RKO (cell line): Measurements from ENCODE around the gene TREX2.

Experiments
- DNase-seq: peaks from one replicate; pipeline ENCODE4 v3.0.0-alpha.2; 2016; ENCODE audit warnings: low spot score

Gene TREX2, protein sequence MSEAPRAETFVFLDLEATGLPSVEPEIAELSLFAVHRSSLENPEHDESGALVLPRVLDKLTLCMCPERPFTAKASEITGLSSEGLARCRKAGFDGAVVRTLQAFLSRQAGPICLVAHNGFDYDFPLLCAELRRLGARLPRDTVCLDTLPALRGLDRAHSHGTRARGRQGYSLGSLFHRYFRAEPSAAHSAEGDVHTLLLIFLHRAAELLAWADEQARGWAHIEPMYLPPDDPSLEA

DNA sequence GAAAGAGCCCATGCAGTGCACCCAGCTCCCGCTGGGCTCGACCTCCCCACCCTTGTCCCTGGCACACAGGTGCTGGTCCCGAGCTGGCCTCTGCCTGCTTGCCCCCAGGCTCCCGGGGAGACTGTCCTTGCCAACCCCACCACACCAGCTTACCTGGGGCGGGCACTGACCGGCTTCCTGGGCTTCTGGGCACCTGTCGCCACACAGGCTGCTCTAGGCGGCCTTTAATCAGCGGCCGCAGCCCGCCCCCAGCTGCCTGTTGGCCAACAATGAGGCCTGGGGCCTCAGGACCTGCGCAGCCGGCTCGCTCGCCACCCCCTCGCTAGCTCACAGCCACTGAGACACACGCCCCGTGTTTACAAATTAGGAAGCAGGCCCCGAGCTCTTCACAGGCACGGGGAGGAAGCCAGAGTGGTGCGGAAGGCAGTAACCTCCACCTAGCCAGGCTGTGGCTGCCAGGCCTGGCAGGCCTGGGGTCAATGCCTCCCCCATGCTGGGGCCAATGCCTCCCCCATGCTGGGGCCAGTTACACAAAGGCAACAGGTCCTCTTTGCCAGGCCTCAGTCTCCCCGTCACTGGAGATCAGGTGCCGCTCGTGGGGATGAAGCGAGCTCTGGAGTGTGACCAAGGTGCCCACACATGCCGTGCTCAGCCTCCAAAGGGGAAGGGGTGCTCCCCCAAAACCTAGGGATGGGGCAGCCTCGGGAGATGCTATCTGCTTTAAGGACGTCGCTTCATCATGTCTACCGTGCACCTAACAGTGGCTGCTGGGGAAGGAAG is at the start of gene TREX2:
Gene TREX2, minus strand, starts transcription at position 201 of the 780 bp plus-strand sequence. CDS start 626 bp downstream, outside the sequence.
- no peak for DNase-seq

DNA sequence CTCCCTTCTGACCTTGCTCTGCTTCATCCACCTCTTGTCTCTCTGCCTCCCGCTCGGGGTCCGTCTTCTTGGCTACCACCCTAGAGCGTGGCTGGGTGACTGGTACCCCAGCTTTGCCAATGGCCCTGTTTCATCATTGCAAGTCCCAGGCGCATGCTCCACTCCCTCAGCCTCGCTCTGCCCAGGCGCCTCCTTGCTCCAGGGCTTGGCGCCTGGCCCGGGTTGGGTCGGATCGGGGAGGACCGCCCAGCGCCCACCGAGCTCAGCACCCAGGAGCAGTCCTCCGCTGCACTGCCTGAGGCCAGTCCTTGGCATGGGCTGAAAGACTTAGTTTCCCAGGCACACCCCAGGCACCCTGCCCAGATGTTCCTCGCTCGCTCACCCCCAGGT is 49.5 kb upstream of the TREX2 start:
- DNase-seq: no peak

DNA sequence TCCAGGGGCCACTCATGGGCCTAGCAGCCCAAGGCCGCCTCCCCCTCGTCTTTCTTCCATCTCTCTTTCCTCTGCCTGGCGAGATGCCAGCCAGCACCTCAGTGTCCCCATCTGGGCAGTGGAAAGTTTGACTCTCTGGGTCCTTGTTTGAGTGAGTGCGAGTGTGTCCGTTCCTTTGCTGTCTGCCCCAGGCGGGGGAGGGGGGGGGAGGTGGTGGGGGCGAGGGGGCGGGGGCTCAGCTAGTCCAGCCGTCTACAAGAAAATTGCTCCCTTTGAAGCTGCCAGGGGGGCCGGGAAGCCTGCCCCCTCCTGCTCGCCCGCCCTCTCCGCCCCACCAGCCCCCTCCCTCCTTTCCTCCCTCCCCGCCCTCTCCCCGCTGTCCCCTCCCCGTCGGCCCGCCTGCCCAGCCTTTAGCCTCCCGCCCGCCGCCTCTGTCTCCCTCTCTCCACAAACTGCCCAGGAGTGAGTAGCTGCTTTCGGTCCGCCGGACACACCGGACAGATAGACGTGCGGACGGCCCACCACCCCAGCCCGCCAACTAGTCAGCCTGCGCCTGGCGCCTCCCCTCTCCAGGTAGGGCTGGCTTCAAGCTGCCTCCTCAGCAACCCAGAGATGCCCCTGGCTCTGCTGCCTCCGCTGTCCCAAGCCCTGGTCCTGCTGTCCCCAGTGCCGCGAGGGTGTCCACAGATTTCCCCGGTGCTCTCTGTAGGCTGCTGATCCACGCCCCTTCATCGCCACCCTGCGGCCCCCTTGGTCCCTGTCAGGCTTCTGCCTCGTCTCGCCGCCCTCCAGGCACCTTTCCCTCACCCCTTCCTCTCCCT is 48.9 kb upstream of the TREX2 start, which contains the start of gene BGN:
Gene BGN, plus strand, starts transcription at position 440 of the 821 bp plus-strand sequence. CDS start 9,652 bp downstream, outside the sequence.
- DNase-seq: no peak

DNA sequence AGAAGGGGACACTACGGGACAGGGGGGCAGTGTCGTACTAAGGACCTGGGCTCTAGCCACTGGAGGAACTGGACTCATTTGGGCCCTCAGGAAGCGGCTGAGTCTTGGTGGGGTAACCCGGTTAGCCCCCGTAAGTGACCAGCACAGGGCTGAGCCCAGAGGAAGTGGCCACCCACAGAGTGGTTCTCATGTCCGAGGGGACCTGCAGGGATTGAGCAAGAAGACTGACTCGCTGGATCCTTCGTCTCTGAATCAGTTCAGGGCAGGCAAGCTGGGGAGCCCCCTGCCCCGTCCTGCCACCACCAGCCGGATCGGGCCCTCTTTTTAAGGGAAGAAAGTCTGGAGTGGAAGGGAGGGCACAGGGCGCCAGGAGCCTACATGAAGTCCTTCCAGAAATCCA is 48.2 kb upstream of the TREX2 start:
- no peak for DNase-seq

DNA sequence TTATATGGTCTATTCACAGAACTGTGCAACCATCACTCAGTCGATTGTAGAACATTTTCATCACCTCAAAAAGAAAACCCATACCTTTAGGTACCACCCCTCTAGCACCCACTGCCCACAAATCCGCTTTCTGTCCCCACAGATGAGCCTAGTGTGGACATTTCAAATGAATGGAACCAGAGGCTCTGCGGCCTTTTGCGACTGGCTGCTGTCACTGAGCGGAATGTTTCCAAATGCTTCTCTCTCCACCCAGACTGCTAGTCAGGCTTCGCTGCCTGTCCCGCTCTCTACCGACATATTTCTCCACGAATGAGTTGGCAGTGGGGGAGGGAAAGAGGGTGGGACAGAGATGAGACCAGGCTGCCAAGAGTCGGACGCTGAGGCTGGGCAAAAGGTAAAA is 47.2 kb upstream of the TREX2 start:
- DNase-seq: no peak

DNA sequence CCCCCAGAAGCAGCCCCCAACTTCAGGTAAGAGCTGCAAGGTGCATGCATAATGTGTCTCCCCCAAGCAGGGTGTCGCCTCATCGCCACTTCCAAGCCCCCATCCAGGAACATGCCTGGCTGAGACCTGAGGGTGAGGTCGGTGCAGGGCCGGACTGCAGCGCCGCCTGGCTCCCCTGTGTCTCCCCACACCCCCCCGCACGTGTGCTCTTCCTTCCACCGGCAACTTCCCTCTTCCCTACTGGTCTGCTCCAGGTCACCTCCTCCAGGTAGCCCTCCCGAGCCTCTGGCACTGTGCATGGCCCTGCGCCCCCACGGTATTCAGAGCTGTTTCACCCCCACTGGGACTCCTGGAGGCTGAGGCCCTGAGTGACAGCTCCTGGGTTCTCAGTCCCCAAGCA is 46.7 kb upstream of the TREX2 start:
- DNase-seq: no peak

DNA sequence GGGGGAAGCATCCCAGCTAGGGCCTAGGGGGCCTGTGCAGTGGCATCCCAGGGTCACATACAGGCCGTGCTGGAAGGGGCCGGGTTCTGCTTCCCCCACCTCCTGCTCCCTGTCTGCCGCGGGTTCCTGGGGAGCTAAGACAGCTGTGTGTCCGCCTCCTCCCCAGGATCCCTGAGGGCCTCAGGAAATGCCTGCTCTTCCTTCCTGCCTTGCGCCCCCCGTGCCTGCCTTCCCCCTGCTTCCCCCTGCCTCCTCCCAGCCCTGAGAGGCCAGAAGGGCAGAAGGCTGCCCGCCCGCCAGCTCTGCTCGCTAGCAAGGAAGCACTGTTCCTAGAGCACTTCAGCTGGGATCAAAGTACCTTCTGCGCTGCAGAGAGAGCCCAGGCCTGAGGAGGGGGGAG is 46.1 kb upstream of the TREX2 start:
- DNase-seq: no peak

DNA sequence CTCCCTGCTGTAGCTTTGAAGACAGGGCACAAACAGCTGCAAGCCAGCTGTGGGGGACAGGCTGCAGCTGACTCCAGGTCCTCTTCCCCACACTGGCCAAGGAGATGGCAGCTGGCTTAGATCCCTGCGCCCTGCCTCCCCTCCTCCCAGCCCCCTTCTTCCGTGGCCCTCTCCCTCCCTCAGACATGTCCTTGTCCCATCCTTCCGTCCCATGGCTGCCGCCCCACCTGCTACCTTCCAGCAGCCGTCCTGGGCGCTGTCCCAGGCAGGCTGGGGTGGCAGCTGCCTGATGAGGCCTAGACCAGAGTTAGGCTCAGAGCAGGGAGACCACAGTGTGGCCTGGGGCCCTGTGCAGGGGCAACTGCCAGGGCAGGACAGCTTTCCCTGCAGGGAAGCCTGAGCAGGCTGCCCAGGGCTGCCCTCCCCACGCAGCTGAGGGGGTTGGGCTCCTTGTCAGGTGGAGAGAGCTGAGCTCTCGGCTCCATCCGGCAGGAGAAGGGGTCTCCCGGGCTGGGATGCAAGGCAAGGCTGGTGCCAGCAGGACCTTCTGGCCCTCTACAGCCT is 45.6 kb upstream of the TREX2 start:
- DNase-seq: no peak

DNA sequence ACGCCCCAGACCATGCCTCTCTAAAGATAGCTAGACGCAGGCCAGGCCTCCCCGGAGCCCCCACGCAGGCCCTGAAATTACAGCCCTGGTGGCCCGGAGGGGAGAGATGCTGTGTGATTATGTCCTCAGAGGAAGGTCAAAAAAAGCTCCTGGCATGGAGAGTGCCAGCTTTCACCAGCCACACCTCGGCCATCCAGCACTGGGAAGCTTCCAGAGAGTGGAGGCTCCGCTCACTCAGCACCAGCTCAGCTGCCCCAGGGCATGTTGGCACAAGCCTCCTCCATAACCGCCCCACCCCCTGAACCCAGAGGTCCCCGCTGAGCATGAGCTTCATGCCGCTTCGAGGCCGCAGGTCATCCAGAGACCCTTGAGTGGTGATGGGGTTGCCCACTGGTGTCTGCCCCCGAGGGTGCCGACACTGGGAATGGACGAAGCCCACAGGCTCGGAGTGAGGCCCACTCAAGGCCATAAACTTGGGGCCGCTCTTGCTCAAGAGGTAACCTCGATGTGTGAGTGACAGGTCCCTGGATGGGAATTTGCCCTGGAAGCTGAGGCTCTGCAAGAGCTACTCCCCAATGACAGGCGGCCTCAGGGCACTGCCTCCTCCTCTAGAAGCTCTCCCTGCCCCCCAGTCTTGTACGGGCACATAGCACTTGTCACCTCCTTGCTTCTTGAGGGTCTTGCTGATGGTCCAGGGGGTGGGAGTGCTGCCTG is 44.5 kb upstream of the TREX2 start:
- DNase-seq: no peak

DNA sequence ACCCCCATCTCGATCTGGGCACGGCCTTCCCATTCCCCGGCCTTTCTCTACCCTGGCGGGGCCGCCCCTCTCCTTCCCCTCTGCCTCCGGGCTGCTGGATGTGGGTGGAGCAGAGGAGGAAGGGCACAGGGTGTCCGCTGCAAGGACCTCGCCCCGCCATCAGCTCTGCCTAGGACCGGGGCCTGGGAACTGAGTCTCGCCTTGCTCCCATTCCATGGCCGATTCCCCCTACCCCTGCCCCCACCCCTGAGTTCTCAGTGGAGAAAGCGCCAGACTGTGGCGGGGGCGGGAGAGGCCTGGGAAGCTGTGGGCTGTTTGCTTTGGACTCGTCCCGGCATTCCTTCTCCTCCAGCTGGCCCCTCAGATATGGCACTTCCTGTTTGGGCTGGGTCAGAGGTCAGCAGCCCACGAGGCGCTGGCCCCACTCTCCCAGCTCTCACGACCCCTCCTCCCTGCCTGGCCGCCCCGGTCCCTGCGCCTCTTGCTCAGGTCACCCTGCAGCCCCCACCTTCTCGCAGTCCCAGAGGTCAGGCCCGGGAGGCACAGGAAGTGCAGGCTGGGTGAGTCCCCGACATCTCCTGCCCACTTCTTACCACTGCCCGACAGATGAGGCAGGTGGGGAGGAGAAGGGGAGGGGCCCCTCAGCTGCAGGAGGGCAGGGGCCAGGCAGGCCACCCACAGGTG is 42.5 kb upstream of the TREX2 start:
- no peak for DNase-seq

DNA sequence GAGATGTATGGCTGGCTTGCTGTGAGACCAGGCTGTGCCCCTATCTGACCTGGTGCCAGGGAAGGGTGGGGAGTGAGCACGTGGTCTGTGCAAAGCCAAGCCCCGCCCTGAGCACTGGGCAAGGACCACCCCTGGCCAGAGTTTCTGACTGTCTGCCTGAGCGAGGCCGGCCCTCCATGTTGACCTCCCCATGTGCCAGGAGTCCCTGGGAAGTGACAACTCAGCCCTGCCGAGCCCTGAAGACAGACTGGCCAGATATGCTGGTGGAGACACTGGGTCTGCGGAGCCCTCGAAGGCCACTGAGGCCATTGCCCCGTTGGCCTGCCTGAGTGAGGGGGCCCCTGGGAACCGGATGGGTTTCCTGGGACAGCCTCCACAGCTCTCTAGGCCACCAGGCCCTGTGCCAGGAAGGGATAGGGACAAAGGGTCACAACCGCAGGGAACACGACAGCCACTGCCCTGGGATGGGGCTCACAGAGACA is 41.8 kb upstream of the TREX2 start:
- no peak for DNase-seq

DNA sequence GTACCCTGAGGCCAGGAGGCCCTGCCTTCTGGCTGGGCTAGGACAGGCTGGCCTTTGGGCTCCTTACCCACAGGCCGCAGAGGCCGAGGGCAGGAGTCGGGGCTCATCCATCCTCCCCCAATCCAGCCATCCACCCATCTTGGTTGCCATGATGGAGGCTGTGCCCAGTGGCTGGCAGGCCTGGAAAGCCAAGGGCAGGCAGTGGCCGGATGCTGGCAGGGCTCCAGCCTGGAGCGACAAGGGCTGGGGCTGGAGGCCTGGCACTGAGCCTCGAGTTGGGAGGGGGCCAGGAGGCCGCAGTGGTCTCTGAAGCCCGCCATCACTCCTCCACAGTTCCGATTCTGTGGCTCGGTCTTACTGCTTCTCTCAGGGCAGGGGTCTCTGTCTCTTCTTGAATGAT is 40.3 kb upstream of the TREX2 start:
- no peak for DNase-seq

DNA sequence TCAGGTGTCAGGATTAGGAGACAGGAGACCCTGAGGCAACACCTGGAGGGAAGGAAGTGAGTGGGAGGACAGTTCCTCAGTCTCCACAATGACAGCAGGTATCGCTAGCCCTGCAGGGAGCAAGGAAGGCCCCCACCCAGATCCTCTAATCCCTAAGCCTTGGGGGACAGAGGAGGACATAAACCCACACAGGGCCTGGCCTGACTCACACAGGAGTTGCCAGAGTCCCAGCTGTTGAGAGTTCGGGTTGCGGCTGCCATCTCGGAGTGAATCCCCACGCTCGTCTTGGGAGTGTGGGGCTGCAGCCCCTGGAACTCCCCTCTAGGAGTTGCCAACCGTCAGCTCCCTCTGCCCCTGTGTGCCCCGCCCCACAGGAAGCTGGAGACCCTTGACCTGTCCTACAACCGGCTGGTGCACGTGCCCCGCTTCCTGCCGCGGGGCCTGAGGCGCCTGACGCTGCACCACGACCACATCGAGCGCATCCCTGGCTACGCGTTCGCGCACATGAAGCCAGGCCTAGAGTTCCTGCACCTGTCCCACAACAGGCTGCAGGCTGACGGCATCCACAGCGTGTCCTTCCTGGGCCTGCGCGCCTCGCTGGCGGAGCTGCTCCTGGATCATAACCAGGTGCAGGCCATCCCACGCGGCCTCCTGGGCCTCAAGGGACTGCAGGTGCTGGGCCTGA is 39.7 kb upstream of the TREX2 start:
- DNase-seq: no peak

DNA sequence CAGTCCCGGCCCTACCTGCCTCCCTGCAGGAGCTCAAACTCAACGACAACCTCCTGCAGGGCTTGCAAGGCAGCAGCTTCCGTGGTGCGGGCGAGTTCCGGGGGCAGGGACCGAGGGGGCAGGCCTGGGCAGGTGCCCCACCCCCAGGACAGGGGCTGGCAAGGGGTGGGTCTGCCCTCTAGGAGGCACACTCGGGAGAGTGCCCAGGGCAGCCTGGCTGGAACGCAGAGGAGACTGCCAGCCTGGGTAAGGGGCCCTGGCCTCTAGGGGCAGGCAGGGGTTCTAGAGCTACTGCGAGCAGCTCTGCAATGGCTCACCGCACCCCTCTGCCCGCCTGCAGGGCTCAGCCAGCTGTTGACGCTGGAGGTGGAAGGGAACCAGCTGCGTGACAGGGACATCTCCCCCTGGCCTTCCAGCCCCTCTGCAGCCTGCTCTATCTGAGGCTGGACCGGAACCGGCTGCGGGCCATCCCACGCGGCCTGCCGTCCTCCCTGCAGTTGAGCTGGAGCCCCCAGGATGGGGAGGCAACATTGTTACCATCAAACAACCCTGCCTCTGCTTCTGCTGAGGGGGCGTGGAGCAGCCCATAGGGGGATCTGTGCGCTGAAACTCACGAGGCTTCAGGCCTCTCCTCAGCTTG is 36.6 kb upstream of the TREX2 start:
- DNase-seq: no peak

DNA sequence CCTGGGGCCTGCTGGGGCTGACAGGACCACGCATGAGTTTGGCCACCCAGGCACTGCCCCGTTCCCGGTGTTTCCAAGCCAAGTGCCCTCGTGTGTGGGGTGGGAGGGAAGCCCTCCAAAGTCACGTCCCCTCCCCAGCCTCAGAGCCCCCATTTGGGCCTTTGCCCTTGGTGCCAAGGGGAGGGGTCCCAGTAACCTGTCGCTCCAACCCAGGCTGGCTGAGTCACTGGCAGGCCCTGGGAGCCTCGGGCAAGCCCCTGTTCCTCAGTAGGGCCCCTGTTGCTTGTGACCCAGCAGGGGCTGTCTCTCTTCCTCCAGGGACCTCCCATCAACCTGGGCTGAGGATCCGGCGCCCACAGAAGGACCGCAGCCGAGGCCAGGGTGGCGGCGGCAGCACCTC is 35.2 kb upstream of the TREX2 start:
- no peak for DNase-seq

DNA sequence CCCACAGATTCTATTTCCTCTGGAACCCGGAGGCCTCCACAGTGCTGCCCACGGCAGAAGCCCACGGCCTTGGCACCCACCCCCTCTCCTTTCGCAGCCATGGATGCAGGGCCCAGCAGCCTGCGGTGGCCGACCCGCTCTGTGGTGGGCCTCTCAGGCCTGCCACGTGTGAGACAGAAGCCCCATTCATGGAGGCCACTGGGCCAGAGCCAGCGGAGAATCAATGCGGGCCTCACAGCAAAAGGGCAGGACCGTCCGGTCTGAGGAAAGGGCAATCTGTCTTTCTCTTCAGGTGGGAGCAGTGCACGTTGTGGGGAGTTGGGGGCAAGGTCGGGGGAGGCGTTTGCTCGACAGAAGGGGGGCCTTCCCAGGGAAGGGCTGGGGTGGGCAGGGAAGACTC is 32.9 kb upstream of the TREX2 start:
- no peak for DNase-seq

DNA sequence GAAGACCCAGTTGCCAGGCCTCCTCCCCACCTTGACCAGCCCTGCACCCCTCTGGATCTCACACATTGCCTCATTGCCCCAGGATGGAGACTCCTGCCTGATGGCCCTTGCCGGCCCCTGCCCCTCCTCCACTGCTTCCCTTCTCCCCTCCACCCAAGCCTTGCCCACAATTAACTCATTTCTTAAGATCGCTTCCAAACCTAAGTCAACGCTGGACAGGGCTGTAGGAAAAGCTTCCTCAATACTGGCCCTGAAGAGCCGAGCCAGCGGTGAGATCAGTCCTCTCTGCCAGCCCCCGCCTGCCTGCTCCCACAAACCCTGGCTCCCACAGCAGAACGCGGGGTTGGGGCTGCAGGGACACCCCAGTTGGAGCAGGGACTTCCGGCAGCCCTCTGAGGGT is 32.0 kb upstream of the TREX2 start:
- no peak for DNase-seq

DNA sequence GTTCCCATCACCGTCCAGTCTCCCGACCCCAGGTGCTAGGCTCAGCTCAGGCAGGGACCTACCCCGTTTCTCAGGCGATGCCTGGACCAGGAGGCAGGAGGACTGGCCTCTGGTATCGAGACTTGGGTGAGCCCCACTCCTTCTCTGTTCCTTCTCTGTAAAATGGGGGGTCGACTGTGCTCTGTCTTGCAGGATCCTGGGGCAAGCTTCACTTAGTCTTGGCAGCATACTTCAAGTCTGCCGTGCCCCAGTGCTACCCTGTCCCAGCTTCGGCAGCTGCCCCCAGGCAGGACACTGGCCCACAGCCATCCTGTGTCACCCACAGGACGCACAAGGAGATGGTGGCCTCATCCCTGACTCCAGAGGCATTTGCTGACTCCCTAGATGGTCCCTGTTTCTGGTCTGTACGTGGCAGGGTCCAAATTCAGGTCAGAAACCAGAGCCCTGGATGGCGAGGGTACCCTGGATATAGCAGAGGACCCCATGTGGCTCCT is 31.6 kb upstream of the TREX2 start:
- DNase-seq: no peak

DNA sequence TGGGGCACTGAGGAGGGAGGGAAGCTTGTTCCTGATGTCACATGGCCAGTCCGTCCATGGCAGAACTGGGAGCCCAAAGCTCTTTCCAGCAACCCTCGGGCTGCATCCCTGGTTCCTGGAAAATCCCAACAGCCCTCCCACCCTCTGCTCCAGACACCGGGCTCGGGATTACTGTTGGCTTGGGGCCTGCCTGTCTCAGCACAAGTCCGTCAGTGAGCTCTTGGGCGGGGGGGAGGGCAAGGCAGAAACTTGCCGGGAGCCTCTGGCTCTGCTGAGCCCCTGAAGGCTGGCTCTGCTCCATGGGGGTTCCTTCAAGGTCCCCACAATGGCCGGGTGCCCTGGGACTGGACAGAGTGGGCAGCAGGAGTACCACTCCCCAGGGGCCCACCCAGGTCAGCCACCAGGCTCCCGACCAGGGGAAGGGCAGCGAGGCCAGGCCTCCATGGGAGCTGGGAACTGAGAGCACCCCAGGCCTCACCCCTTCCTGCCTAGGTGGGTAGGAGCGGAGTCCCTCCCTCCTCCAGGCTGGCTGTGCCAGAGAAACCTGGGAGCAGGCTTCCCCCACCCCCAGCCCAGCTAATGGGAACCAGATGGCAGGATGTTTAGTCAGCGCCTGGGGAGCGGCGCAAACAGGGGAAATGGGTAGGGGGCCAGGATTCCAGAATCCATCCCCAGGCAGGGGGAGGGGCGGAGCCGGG is 31.0 kb upstream of the TREX2 start:
- no peak for DNase-seq
